Nephron progenitor cell (in vitro differentiated cells): ENCODE data around the gene SAFB.
"Not testable (repeated sequence)": the region's sequence is repeated elsewhere in the genome, so short reads cannot be mapped to it uniquely, and the experiment has no call there.

Experiments
- DNase-seq: peaks from one replicate; pipeline ENCODE4 v3.0.0; 2021
- H3K27ac Mint-ChIP-seq: 2 replicates; pipeline ENCODE4 v1.8.0; 2021; ENCODE audit warnings: mild to moderate bottlenecking, moderate library complexity, mixed read lengths
- H3K27me3 Mint-ChIP-seq: 2 replicates; pipeline ENCODE4 v1.8.0; 2021; ENCODE audit warnings: mild to moderate bottlenecking, low read depth, mixed read lengths; ENCODE audit not compliant: poor library complexity
- H3K36me3 Mint-ChIP-seq: 2 replicates; pipeline ENCODE4 v1.8.0; 2021; ENCODE audit warnings: low read depth, mixed read lengths
- H3K4me1 Mint-ChIP-seq: 2 replicates; pipeline ENCODE4 v1.8.0; 2021; ENCODE audit warnings: mixed read lengths
- H3K4me3 Mint-ChIP-seq: 2 replicates; pipeline ENCODE4 v1.8.0; 2021; ENCODE audit warnings: mild to moderate bottlenecking, moderate library complexity, mixed read lengths
- H3K9me3 Mint-ChIP-seq: 2 replicates; pipeline ENCODE4 v1.8.0; 2021; ENCODE audit warnings: mild to moderate bottlenecking, moderate library complexity, mixed read lengths
- CTCF ChIP-seq: fragments of 200-600 bp; sonication (generic); IDR thresholded peaks from 2 replicates; pipeline ENCODE4 v1.5.0; 2021; ENCODE audit warnings: antibody characterized with exemption

The SAFB gene

GRCh38 chr19:5686326-5686646, 63.4 kb downstream of the SAFB start:
- peaks cover 3% of the 10 kb centered on the region for H3K9me3 Mint-ChIP-seq
- H3K27me3 Mint-ChIP-seq: peaks cover 9% of the 10 kb centered on the region
- H3K36me3 Mint-ChIP-seq: peaks cover 6% of the 10 kb centered on the region
- DNase-seq: no peak
- no peak overlapping the region for H3K27ac Mint-ChIP-seq
- peak overlapping the region; percentile 79 for H3K4me3 Mint-ChIP-seq
- no peak for TF ChIP-seq CTCF
- H3K4me1 Mint-ChIP-seq: peaks cover 28% of the 10 kb centered on the region

GRCh38 chr19:5686647-5687359, 63.9 kb downstream of the SAFB start:
- H3K27ac Mint-ChIP-seq: no peak overlapping the region
- H3K36me3 Mint-ChIP-seq: peaks cover 6% of the 10 kb centered on the region

GRCh38 chr19:5687360-5688198, 64.7 kb downstream of the SAFB start:
- peaks cover 9% of the 10 kb centered on the region for H3K27me3 Mint-ChIP-seq
- peaks cover 9% of the 10 kb centered on the region for H3K36me3 Mint-ChIP-seq
- DNase-seq: no peak
- peak overlapping the region; percentile 79 for H3K4me3 Mint-ChIP-seq
- no peak overlapping the region for H3K27ac Mint-ChIP-seq
- H3K4me1 Mint-ChIP-seq: peaks cover 23% of the 10 kb centered on the region
- TF ChIP-seq CTCF: no peak
- peaks cover 3% of the 10 kb centered on the region for H3K9me3 Mint-ChIP-seq

More at GRCh38 chr19:5686647-5687359, 63.9 kb downstream of the SAFB start:
- peak; percentile 71 for TF ChIP-seq CTCF
- Mint-ChIP-seq H3K27me3 (peaks cover 9% of the 10 kb centered on the region), H3K4me3 (peak overlapping the region; percentile 79), H3K9me3 (peaks cover 3% of the 10 kb centered on the region), H3K4me1 (peaks cover 23% of the 10 kb centered on the region)
- peak; percentile 100 for DNase-seq

- DNase-seq, H3K27me3 Mint-ChIP-seq, H3K27ac Mint-ChIP-seq, H3K9me3 Mint-ChIP-seq: not testable (repeated sequence)
- Mint-ChIP-seq H3K36me3 (peaks cover 10% of the 10 kb centered on the region), H3K4me1 (peaks cover 21% of the 10 kb centered on the region), H3K4me3 (peak overlapping the region; percentile 54)
Measured at GRCh38 chr19:5688262-5688881, 65.5 kb downstream of the SAFB start.

GRCh38 chr19:5690125-5690954, 67.5 kb downstream of the SAFB start, which contains the start of gene RPL36:
TSS of gene RPL36 (plus strand) at chr19:5690295. CDS start at chr19:5690508, 213 bp downstream.
- Mint-ChIP-seq H3K9me3 (peaks cover 3% of the 10 kb centered on the region), H3K36me3 (peaks cover 10% of the 10 kb centered on the region)
- peak; percentile 96 for TF ChIP-seq CTCF

More at GRCh38 chr19:5690125-5690954, 67.5 kb downstream of the SAFB start, which contains the start of gene RPL36:
- peak within 1 kb of the TSS; percentile 100 for H3K4me3 Mint-ChIP-seq
- H3K4me1 Mint-ChIP-seq: peaks cover 20% of the 10 kb centered on the region
- peak within 1 kb of the TSS; percentile 100 for H3K27ac Mint-ChIP-seq
- peak; percentile 99 for DNase-seq
- H3K27me3 Mint-ChIP-seq: peaks cover 5% of the 10 kb centered on the region
